Naive thymus-derived CD4-positive, alpha-beta T cell (primary cell): ENCODE results near the gene ARHGAP9. TPM values are rescaled to one million over a fixed set of nuclear protein-coding genes. Genes with fewer than 3 reads are reported as not detected.

Source experiments
- ATAC-seq: fragments of 150-1000 bp; cut with Tn5 transposase; 2 replicates; pipeline ENCODE4 v1.10.0; 2021; ENCODE audit warnings: mild to moderate bottlenecking, moderate library complexity
- CTCF ChIA-PET: fragments of 350-600 bp; sonication (Branson Sonifier 250); formaldehyde crosslinking; loops from one replicate; lab custom pipeline; 2021; ENCODE audit warnings: antibody characterized with exemption; lab: Charles Lee
- POLR2A ChIA-PET: fragments of 350-600 bp; sonication (Branson Sonifier 250); formaldehyde crosslinking; loops from one replicate; lab custom pipeline; 2021; ENCODE audit warnings: antibody characterized with exemption, inconsistent platforms; lab: Charles Lee
- DNase-seq, 9 donors: peaks; one replicate each; pipeline versions ENCODE4 v3.0.0 to v3.0.0-alpha.2; 2020 to 2022; ENCODE audit warnings: mixed read lengths in 1 of 9
- H3K27ac ChIP-seq: one replicate; pipeline ENCODE4 v1.7.0; 2013; ENCODE audit warnings: mild to moderate bottlenecking, low read depth, low read length, moderate library complexity
- H3K27me3 ChIP-seq, 2 donors: one replicate each; pipeline ENCODE4 v1.7.0; 2013; ENCODE audit warnings: low read length in 2 of 2, mild to moderate bottlenecking in 2 of 2, moderate library complexity in 2 of 2; ENCODE audit not compliant: control insufficient read depth in 2 of 2, insufficient read depth in 2 of 2
- H3K36me3 ChIP-seq, 3 experiments: 1 replicate in 2 of 3; 2 replicates in 1 of 3; pipeline ENCODE4 v1.7.0; 2013; ENCODE audit warnings: low read length in 3 of 3, mild to moderate bottlenecking in 3 of 3, moderate library complexity in 1 of 3; ENCODE audit not compliant: insufficient read depth in 3 of 3, control insufficient read depth in 2 of 3
- H3K4me1 ChIP-seq, 2 donors: one replicate each; pipeline ENCODE4 v1.7.0; 2013; ENCODE audit warnings: low read length in 2 of 2, mild to moderate bottlenecking in 2 of 2, moderate library complexity in 1 of 2; ENCODE audit not compliant: control insufficient read depth in 2 of 2, insufficient read depth in 2 of 2
- H3K4me3 ChIP-seq: 2 replicates; pipeline ENCODE4 v1.7.0; 2013; ENCODE audit warnings: mild to moderate bottlenecking, low read length
- H3K9me3 ChIP-seq, 3 experiments: 1 replicate in 2 of 3; 2 replicates in 1 of 3; pipeline ENCODE4 v1.7.0; 2013; ENCODE audit warnings: low read length in 3 of 3; ENCODE audit not compliant: control insufficient read depth in 2 of 3
- H3K27ac Mint-ChIP-seq, 9 donors: one replicate each; pipeline ENCODE4 v1.8.0; 2020 to 2022; ENCODE audit warnings: mixed read lengths in 9 of 9, mild to moderate bottlenecking in 8 of 9, moderate library complexity in 5 of 9, inconsistent platforms in 2 of 9
- H3K27me3 Mint-ChIP-seq, 5 donors: one replicate each; pipeline ENCODE4 v1.8.0; 2021 to 2022; ENCODE audit warnings: mixed read lengths in 5 of 5, mild to moderate bottlenecking in 1 of 5
- H3K36me3 Mint-ChIP-seq, 5 donors: one replicate each; pipeline ENCODE4 v1.8.0; 2020 to 2022; ENCODE audit warnings: mixed read lengths in 5 of 5, mild to moderate bottlenecking in 3 of 5, inconsistent platforms in 1 of 5
- H3K4me1 Mint-ChIP-seq, 7 donors: one replicate each; pipeline ENCODE4 v1.8.0; 2020 to 2022; ENCODE audit warnings: mixed read lengths in 7 of 7, mild to moderate bottlenecking in 3 of 7, inconsistent platforms in 1 of 7
- H3K4me3 Mint-ChIP-seq, 10 donors: one replicate each; pipeline ENCODE4 v1.8.0; 2020 to 2022; ENCODE audit warnings: mild to moderate bottlenecking in 10 of 10, mixed read lengths in 10 of 10, moderate library complexity in 6 of 10, inconsistent platforms in 2 of 10
- H3K9me3 Mint-ChIP-seq, 11 donors: one replicate each; pipeline ENCODE4 v1.8.0; 2020 to 2022; ENCODE audit warnings: mixed read lengths in 11 of 11, mild to moderate bottlenecking in 4 of 11, inconsistent platforms in 1 of 11, moderate library complexity in 1 of 11
- intact Hi-C, 2 donors: fragments of 100-400 bp; cut with micrococcal nuclease; formaldehyde crosslinking; loops; one replicate each; pipeline ENCODE4 v1.15.1; 2023
- polyA plus RNA-seq, 2 donors: library from polyadenylated mRNA; unstranded; fragments of 300-500 nt; fragmentation: Illumina TruSeq; gene quantifications; one replicate each; pipeline ENCODE4 v1.2.3, GENCODE V29; 2021
- total RNA-seq, 6 experiments: library from RNA in 5 of 6; stranded (reverse) in 5 of 6; gene quantifications; 1 replicate in 5 of 6; 2 replicates in 1 of 6; pipeline ENCODE4 v1.2.3 and lab custom pipeline; 2021 to 2026

The ARHGAP9 gene
- total and polyA plus RNA-seq, 7 experiments from 2014 or later, result 198 to 366 (median 329) TPM

DNA sequence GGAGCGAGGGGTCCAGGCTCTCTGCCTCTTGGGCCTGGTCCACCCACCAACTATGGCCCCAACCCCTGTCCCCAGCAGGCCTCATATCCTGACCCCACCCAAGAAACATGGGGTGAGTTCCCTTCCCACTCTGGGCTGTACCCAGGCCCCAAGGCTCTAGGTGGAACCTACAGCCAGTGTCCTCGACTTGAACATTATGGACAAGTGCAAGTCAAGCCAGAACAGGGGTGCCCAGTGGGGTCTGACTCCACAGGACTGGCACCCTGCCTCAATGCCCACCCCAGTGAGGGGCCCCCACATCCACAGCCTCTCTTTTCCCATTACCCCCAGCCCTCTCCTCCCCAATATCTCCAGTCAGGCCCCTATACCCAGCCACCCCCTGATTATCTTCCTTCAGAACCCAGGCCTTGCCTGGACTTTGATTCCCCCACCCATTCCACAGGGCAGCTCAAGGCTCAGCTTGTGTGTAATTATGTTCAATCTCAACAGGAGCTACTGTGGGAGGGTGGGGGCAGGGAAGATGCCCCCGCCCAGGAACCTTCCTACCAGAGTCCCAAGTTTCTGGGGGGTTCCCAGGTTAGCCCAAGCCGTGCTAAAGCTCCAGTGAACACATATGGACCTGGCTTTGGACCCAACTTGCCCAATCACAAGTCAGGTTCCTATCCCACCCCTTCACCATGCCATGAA lies 8.6 kb downstream of the ARHGAP9 start:
- Histone ChIP-seq H3K27me3 (no peaks in the 10 kb centered on the region), H3K27ac (no peak overlapping the region), H3K9me3 (no peaks in the 10 kb centered on the region), H3K4me1 (peaks cover 27 to 42% of the 10 kb centered on the region in 2 donors), H3K4me3 (no peak overlapping the region), H3K36me3 (peaks cover 23 to 84% (median 41%) of the 10 kb centered on the region in 3 experiments)
- Mint-ChIP-seq H3K4me1 (peaks cover 33 to 53% (median 48%) of the 10 kb centered on the region in 7 donors), H3K9me3 (no peaks in the 10 kb centered on the region), H3K27ac (peak overlapping the region in 5 of 9 donors; percentile 21 to 73 (median 72)), H3K27me3 (no peaks in the 10 kb centered on the region), H3K4me3 (peak overlapping the region in 1 of 10 donors; percentile 53), H3K36me3 (peaks cover 17 to 54% (median 38%) of the 10 kb centered on the region in 5 donors)
- DNase-seq (no peak), ATAC-seq (peak; percentile 3)
- ChIA-PET CTCF (interaction anchor here (0.5 to 0.9 kb wide), 3 partner anchors 12 to 152 kb away, joined by 3 read pairs; no protein-coding TSS in a partner anchor), POLR2A (interaction anchor here (0.6 to 2.3 kb wide), 7 partner anchors 9 to 282 kb away, joined by 3 to 6 read pairs (median 3); partner anchors contain the start of genes DDIT3 and INHBE)
- intact Hi-C loops, result no loop called here

DNA sequence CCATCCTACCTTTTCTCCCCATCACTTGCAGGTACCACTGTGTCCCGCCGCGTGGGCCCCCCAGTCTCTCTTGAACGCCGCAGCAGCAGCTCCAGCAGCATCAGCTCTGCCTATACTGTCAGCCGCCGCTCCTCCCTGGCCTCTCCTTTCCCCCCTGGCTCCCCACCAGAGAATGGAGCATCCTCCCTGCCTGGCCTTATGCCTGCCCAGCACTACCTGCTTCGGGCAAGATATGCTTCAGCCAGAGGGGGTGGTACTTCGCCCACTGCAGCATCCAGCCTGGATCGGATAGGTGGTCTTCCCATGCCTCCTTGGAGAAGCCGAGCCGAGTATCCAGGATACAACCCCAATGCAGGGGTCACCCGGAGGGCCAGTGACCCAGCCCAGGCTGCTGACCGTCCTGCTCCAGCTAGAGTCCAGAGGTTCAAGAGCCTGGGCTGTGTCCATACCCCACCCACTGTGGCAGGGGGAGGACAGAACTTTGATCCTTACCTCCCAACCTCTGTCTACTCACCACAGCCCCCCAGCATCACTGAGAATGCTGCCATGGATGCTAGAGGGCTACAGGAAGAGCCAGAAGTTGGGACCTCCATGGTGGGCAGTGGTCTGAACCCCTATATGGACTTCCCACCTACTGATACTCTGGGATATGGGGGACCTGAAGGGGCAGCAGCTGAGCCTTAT lies 9.2 kb downstream of the ARHGAP9 start:
- Histone ChIP-seq H3K36me3 (peaks cover 23 to 81% (median 41%) of the 10 kb centered on the region in 3 experiments), H3K27me3 (no peaks in the 10 kb centered on the region), H3K4me3 (no peak overlapping the region), H3K27ac (no peak overlapping the region), H3K4me1 (peaks cover 21 to 37% of the 10 kb centered on the region in 2 donors), H3K9me3 (no peaks in the 10 kb centered on the region)
- Mint-ChIP-seq H3K27ac (peak overlapping the region in 2 of 9 donors; percentile 21 to 65), H3K4me1 (peaks cover 36 to 53% (median 48%) of the 10 kb centered on the region in 7 donors), H3K27me3 (no peaks in the 10 kb centered on the region), H3K4me3 (no peak overlapping the region), H3K9me3 (no peaks in the 10 kb centered on the region), H3K36me3 (peaks cover 17 to 54% (median 38%) of the 10 kb centered on the region in 5 donors)
- DNase-seq, result no peak
- intact Hi-C loops, result no loop called here
- POLR2A ChIA-PET, result interaction anchor here (0.7 to 2.3 kb wide), 3 partner anchors 8 to 283 kb away, joined by 3 to 8 read pairs (median 6); no protein-coding TSS in a partner anchor
- CTCF ChIA-PET, result interaction anchor here (0.9 kb wide), 1 partner anchor 151 kb away, joined by 3 read pairs; no protein-coding TSS in a partner anchor
- ATAC-seq, result no peak

DNA sequence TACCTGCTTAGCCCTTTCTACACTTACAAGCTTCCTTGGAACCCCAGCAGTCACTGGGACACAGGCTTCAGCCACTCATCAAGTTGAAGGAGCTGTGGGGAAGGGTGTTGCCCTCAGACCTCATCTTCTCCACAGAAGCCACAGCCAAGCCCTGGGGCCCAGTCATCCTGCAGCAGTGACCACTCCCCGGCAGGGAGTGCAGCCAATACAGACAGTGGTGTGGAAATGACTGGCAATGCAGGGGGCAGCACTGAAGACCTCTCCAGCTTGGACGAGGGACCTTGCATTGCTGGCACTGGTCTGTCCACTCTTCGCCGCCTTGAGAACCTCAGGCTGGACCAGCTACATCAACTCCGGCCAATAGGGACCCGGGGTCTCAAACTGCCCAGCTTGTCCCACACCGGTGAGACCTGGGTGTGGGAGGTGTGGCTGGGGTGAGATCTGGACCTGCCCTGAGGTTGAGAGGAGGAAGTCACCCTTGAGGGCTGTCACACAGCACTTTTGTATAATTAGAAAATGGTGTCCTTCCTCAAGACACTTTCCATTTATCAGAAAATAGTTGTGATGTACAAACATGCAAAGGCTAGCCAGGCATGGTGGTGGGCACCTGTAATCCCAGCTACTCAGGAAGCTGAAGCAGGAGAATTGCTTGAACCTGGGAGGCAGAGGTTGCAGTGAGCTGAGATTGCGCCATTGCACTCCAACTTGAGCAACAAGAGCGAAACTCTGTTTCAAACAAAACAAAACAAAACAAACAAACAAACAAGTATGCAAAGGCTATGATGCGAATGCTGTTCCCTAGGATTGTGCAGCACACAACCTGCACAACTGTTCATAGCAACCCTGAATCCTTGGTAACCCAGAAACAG lies 10.1 kb downstream of the ARHGAP9 start:
- Histone ChIP-seq H3K9me3 (no peaks in the 10 kb centered on the region), H3K36me3 (peaks cover 20 to 72% (median 34%) of the 10 kb centered on the region in 3 experiments), H3K4me3 (no peak overlapping the region), H3K27ac (no peak overlapping the region), H3K4me1 (peaks cover 12 to 28% of the 10 kb centered on the region in 2 donors), H3K27me3 (no peaks in the 10 kb centered on the region)
- peaks cover 14 to 49% (median 34%) of the 10 kb centered on the region in 5 donors for H3K36me3 Mint-ChIP-seq
- ChIA-PET CTCF (interaction anchor here (0.7 to 0.9 kb wide), 2 partner anchors 9 to 151 kb away, joined by 3 to 4 read pairs; no protein-coding TSS in a partner anchor), POLR2A (interaction anchor here (1.0 to 1.6 kb wide), 3 partner anchors 9 to 11 kb away, joined by 3 to 8 read pairs (median 3); no protein-coding TSS in a partner anchor)
- intact Hi-C loops, result no loop called here
- DNase-seq (no peak), ATAC-seq (peak; percentile 6)
- peak overlapping the region in 5 of 9 donors; percentile 10 to 56 (median 41) for H3K27ac Mint-ChIP-seq
- H3K4me3 Mint-ChIP-seq, result no peak overlapping the region
- H3K9me3 Mint-ChIP-seq, result no peaks in the 10 kb centered on the region
- peaks cover 34 to 52% (median 45%) of the 10 kb centered on the region in 7 donors for H3K4me1 Mint-ChIP-seq
- H3K27me3 Mint-ChIP-seq, result no peaks in the 10 kb centered on the region

DNA sequence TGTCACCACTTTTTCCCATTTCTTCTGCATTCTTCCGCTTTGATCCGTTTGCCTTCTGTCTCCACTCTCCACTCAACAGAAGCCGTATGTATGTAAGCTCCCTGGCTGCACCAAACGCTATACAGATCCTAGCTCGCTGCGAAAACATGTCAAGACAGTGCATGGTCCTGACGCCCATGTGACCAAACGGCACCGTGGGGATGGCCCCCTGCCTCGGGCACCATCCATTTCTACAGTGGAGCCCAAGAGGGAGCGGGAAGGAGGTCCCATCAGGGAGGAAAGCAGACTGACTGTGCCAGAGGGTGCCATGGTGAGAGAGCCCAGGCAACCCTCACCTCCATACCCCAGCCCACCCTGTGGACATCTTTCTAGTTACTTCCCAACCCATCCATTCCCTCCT lies 11.8 kb downstream of the ARHGAP9 start:
- no peaks in the 10 kb centered on the region for H3K9me3 Mint-ChIP-seq
- H3K4me1 Mint-ChIP-seq, result peaks cover 25 to 38% (median 33%) of the 10 kb centered on the region in 7 donors
- H3K9me3 ChIP-seq, result no peaks in the 10 kb centered on the region
- H3K27ac Mint-ChIP-seq, result peak overlapping the region in 6 of 9 donors; percentile 34 to 83 (median 72)
- H3K4me3 Mint-ChIP-seq, result peak overlapping the region in 1 of 10 donors; percentile 13
- H3K36me3 Mint-ChIP-seq, result peaks cover 11 to 37% (median 23%) of the 10 kb centered on the region in 5 donors
- intact Hi-C loops, result no loop called here
- no peaks in the 10 kb centered on the region for H3K27me3 Mint-ChIP-seq
- no peaks in the 10 kb centered on the region for H3K27me3 ChIP-seq
- H3K4me1 ChIP-seq, result peaks cover 6 to 18% of the 10 kb centered on the region in 2 donors
- DNase-seq (no peak), ATAC-seq (peak; percentile 10)
- CTCF ChIA-PET, result interaction anchor here (0.7 kb wide), 1 partner anchor 10 kb away, joined by 4 read pairs; no protein-coding TSS in a partner anchor
- no peak overlapping the region for H3K4me3 ChIP-seq
- no peak overlapping the region for H3K27ac ChIP-seq
- peaks cover 8 to 57% (median 21%) of the 10 kb centered on the region in 3 experiments for H3K36me3 ChIP-seq
- POLR2A ChIA-PET, result no interaction called here

DNA sequence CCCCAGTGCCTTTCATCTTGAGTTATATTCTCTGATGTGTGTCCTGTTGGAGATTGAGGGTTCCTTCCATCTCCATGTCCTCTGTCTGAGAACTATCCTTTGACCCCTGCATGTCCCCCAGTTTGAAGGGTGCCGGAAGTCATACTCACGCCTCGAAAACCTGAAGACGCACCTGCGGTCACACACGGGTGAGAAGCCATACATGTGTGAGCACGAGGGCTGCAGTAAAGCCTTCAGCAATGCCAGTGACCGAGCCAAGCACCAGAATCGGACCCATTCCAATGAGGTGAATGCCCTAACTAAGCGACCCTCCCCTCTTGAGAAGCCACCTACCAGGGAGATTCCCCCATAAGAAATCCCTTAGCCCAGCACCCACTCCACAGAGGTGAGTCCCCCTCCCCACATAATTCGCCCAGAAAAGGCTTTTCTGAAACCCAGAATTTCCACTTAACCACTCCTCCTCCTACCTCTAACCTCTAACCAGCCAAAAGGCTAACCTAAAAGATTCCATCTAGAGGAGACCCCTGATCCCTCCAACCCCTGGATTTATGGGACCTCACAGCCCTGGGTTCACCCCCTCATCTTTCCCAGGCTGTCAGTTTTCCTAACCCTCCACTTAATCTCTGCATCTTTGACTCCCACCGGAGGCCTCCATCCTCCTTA lies 12.3 kb downstream of the ARHGAP9 start:
- H3K4me3 Mint-ChIP-seq, result peak overlapping the region in 1 of 10 donors; percentile 13
- H3K4me1 Mint-ChIP-seq, result peaks cover 25 to 38% (median 33%) of the 10 kb centered on the region in 7 donors
- peaks cover 6 to 22% of the 10 kb centered on the region in 2 donors for H3K4me1 ChIP-seq
- ChIA-PET POLR2A (no interaction called here), CTCF (interaction anchor here (2.5 kb wide), 1 partner anchor 9 kb away, joined by 10 read pairs; no protein-coding TSS in a partner anchor)
- no peaks in the 10 kb centered on the region for H3K9me3 Mint-ChIP-seq
- H3K27ac Mint-ChIP-seq, result peak overlapping the region in 7 of 9 donors; percentile 27 to 83 (median 69)
- H3K27me3 ChIP-seq, result no peaks in the 10 kb centered on the region
- ATAC-seq (no peak), DNase-seq (no peak)
- intact Hi-C loops, result no loop called here
- peaks cover 3 to 52% (median 15%) of the 10 kb centered on the region in 3 experiments for H3K36me3 ChIP-seq
- peaks cover 11 to 31% (median 19%) of the 10 kb centered on the region in 5 donors for H3K36me3 Mint-ChIP-seq
- no peaks in the 10 kb centered on the region for H3K9me3 ChIP-seq
- peaks cover 0 to 3% (median 0%) of the 10 kb centered on the region in 5 donors for H3K27me3 Mint-ChIP-seq
- no peak overlapping the region for H3K4me3 ChIP-seq
- H3K27ac ChIP-seq, result no peak overlapping the region
